Left ventricle myocardium inferior (tissue), 1 donor: Measurements from ENCODE around the gene PIWIL4. TPM values are rescaled to one million over a fixed set of nuclear protein-coding genes. Genes with fewer than 3 reads are reported as not detected.

Experiments used
- DNase-seq: peaks from one replicate; pipeline ENCODE4 v3.0.0-alpha.2; 2020
- H3K27ac ChIP-seq: fragments of 200-600 bp; replicated peaks from 2 replicates; pipeline ENCODE4 v1.8.0; 2021
- H3K27me3 ChIP-seq: fragments of 200-600 bp; 2 replicates; pipeline ENCODE4 v1.8.0; 2021; ENCODE audit warnings: low read depth
- H3K36me3 ChIP-seq: fragments of 200-600 bp; 2 replicates; pipeline ENCODE4 v1.8.0; 2021
- H3K4me1 ChIP-seq: fragments of 200-600 bp; 2 replicates; pipeline ENCODE4 v1.8.0; 2021
- H3K4me3 ChIP-seq: fragments of 200-600 bp; 2 replicates; pipeline ENCODE4 v1.8.0; 2021; ENCODE audit warnings: mild to moderate bottlenecking, moderate library complexity
- H3K9me3 ChIP-seq: fragments of 200-600 bp; replicated peaks from 2 replicates; pipeline ENCODE4 v1.8.0; 2021
- intact Hi-C: fragments of 100-400 bp; cut with micrococcal nuclease; formaldehyde crosslinking; loops from one replicate; pipeline ENCODE4 v1.11.0; 2022
- total RNA-seq: library from RNA; stranded (reverse); fragmentation: NEBNext Ultra II Directional; extraction: Animal tissue kit (Norgen Biotek cat#: 25700); gene quantifications from one replicate; pipeline ENCODE4 v1.2.1, GENCODE V29; 2021
- TF ChIP-seq, protein P1 (sequence below): fragments of 200-600 bp; IDR thresholded peaks from 2 replicates; pipeline ENCODE4 v1.8.0; 2021; ENCODE audit warnings: antibody characterized with exemption, mild to moderate bottlenecking, borderline replicate concordance
- donor health status: DM: no; HTN: yes; CAD: no; lungs with severe emphysema.

The PIWIL4 gene
- total RNA-seq, 1 donor from 2014 or later: 0.66 TPM

GRCh38 chr11:94658888-94659287 lies 91.7 kb downstream of the PIWIL4 start:
- TF ChIP-seq, protein P1, sequence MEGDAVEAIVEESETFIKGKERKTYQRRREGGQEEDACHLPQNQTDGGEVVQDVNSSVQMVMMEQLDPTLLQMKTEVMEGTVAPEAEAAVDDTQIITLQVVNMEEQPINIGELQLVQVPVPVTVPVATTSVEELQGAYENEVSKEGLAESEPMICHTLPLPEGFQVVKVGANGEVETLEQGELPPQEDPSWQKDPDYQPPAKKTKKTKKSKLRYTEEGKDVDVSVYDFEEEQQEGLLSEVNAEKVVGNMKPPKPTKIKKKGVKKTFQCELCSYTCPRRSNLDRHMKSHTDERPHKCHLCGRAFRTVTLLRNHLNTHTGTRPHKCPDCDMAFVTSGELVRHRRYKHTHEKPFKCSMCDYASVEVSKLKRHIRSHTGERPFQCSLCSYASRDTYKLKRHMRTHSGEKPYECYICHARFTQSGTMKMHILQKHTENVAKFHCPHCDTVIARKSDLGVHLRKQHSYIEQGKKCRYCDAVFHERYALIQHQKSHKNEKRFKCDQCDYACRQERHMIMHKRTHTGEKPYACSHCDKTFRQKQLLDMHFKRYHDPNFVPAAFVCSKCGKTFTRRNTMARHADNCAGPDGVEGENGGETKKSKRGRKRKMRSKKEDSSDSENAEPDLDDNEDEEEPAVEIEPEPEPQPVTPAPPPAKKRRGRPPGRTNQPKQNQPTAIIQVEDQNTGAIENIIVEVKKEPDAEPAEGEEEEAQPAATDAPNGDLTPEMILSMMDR: no peak
- H3K4me1 ChIP-seq: peaks cover 17% of the 10 kb centered on the region
- H3K27me3 ChIP-seq: no peaks in the 10 kb centered on the region
- intact Hi-C loops: no loop called here
- no peaks in the 10 kb centered on the region for H3K36me3 ChIP-seq
- H3K27ac ChIP-seq: peak overlapping the region; percentile 55
- no peak for DNase-seq
- peaks cover 6% of the 10 kb centered on the region for H3K9me3 ChIP-seq
- H3K4me3 ChIP-seq: no peak overlapping the region

- Histone ChIP-seq H3K27ac (no peak overlapping the region), H3K27me3 (no peaks in the 10 kb centered on the region), H3K4me1 (peaks cover 17% of the 10 kb centered on the region), H3K4me3 (no peak overlapping the region), H3K36me3 (no peaks in the 10 kb centered on the region), H3K9me3 (peaks cover 6% of the 10 kb centered on the region)
- TF ChIP-seq, protein P1: no peak
- no peak for DNase-seq
- intact Hi-C loops: no loop called here
Measured at GRCh38 chr11:94661444-94661843, 94.3 kb downstream of the PIWIL4 start.

DNA sequence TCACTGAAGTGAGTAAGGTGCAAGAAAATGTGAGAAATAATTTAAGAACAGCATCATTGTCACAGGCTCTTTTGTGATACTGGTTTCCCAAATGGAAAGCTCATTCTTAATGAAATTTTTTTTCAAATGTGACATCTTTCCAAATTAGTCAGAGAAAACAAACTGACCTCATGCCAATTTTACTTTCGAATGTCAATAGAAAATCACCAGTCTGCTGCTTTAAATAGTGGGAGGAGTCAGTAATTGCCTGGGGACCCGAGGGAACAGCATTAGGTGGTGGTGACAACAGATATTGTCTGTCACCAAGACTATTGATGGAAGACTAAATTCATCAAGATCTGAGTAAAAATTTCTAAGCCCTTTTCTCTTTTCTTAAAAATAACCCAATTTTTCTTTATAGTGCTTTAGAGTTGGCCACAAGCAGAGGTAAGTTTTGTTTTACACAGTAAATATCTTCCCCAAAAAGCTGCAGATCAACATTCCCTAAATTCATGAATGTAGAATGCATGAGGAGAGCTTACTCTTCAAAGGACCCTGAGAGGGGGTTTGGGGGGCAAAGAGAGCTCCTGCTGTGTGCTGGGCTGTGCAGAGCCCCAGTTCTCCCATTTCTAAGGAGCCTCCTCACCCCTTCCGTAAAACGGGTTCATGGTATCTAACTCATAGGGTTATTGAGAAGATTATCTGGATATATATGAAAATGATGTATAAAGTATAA lies 95.1 kb downstream of the PIWIL4 start:
- H3K9me3 ChIP-seq: peaks cover 6% of the 10 kb centered on the region
- TF ChIP-seq, protein P1: no peak
- H3K4me1 ChIP-seq: peaks cover 17% of the 10 kb centered on the region
- no peak overlapping the region for H3K4me3 ChIP-seq
- H3K36me3 ChIP-seq: no peaks in the 10 kb centered on the region
- H3K27me3 ChIP-seq: no peaks in the 10 kb centered on the region
- DNase-seq: no peak
- H3K27ac ChIP-seq: no peak overlapping the region
- intact Hi-C loops: no loop called here

- intact Hi-C loops: no loop called here
- Histone ChIP-seq H3K4me3 (no peak overlapping the region), H3K36me3 (no peaks in the 10 kb centered on the region), H3K27me3 (no peaks in the 10 kb centered on the region), H3K9me3 (peaks cover 6% of the 10 kb centered on the region), H3K27ac (no peak overlapping the region), H3K4me1 (peaks cover 13% of the 10 kb centered on the region)
- no peak for DNase-seq
- TF ChIP-seq, protein P1: no peak
Measured at GRCh38 chr11:94662846-94663390, 95.8 kb downstream of the PIWIL4 start.

DNA sequence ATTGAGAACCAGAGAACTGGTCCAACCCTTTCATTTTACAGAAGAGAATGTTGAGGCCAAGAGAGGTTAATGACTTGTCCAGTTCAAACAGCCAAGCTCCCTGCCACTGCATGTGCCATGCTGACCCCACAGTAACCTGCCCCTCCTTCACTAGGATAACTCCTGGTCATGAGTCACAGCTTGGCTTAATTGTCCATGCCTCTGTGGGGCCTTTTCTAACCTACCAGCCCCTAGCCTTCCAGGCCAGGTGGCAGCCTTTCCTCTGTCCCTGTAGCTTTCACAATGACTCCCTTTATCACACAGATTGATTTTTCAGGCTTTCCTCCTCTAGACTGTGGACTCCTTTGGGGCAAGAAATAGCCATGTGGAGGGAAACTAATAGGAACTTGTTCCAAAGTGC lies 97.2 kb downstream of the PIWIL4 start:
- intact Hi-C loops: no loop called here
- H3K27me3 ChIP-seq: no peaks in the 10 kb centered on the region
- TF ChIP-seq, protein P1: no peak
- H3K36me3 ChIP-seq: no peaks in the 10 kb centered on the region
- H3K4me1 ChIP-seq: peaks cover under 1% of the 10 kb centered on the region
- peaks cover 6% of the 10 kb centered on the region for H3K9me3 ChIP-seq
- no peak overlapping the region for H3K27ac ChIP-seq
- no peak for DNase-seq
- no peak overlapping the region for H3K4me3 ChIP-seq
